C4-2B (cell line): ENCODE results near the gene CTAG2.
"Not testable (repeated sequence)": the region's sequence is repeated elsewhere in the genome, so short reads cannot be mapped to it uniquely, and the experiment has no call there.

Source experiments
- ZFX ChIP-seq: fragments of 450-650 bp; IDR thresholded peaks from 2 replicates; pipeline ENCODE4 v1.6.1; 2017
- TF ChIP-seq, protein P1 (sequence below): fragments of 450-650 bp; conservative IDR thresholded peaks from 2 replicates; pipeline ENCODE4 v1.5.1; 2017; ENCODE audit warnings: mild to moderate bottlenecking

DNA sequence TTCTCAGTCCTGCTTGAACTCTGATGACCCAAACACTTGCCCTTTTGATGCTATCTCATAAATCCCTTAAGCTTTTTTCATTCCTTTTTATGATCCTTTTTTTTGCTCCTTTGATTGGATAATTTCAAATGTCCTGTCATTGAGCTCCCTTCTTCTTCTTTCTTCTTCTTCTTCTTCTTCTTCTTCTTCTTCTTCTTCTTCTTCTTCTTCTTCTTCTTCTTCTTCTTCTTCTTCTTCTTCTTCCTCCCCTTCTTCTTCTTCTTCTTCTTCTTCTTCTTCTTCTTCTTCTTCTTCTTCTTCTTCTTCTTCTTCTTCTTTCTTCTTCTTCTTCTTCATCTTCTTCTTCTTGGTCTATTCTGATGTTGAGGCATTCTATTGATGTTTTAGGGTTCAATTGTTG lies 18.7 kb upstream of the CTAG2 start:
- TF ChIP-seq, protein P1, sequence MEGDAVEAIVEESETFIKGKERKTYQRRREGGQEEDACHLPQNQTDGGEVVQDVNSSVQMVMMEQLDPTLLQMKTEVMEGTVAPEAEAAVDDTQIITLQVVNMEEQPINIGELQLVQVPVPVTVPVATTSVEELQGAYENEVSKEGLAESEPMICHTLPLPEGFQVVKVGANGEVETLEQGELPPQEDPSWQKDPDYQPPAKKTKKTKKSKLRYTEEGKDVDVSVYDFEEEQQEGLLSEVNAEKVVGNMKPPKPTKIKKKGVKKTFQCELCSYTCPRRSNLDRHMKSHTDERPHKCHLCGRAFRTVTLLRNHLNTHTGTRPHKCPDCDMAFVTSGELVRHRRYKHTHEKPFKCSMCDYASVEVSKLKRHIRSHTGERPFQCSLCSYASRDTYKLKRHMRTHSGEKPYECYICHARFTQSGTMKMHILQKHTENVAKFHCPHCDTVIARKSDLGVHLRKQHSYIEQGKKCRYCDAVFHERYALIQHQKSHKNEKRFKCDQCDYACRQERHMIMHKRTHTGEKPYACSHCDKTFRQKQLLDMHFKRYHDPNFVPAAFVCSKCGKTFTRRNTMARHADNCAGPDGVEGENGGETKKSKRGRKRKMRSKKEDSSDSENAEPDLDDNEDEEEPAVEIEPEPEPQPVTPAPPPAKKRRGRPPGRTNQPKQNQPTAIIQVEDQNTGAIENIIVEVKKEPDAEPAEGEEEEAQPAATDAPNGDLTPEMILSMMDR, result not testable (repeated sequence)
- not testable (repeated sequence) for TF ChIP-seq ZFX
